Liver (tissue), 3 donors: ENCODE measurements around the gene GPC3.

ENCODE experiments used
- ATF3 ChIP-seq: IDR thresholded peaks from 2 replicates; pipeline ENCODE4 v1.6.1; 2016; ENCODE audit warnings: antibody characterized with exemption
- CTCF ChIP-seq: fragments of 150-350 bp; IDR thresholded peaks from 2 replicates; pipeline ENCODE4 v1.5.1; 2017; ENCODE audit warnings: improper control_type of control experiment, low read depth, low read length; ENCODE audit not compliant: missing input control
- EGR1 ChIP-seq, 2 donors: IDR thresholded peaks; 2 replicates each; pipeline ENCODE4 v1.6.1; 2016 to 2018; ENCODE audit warnings: antibody characterized with exemption in 2 of 2, low read depth in 2 of 2
- HNF4A ChIP-seq, 2 donors: conservative IDR thresholded peaks; 2 replicates each; pipeline ENCODE4 v1.6.1; 2016; ENCODE audit warnings: antibody characterized with exemption in 2 of 2, mild to moderate bottlenecking in 2 of 2
- RAD21 ChIP-seq, 2 donors: IDR thresholded peaks; 2 replicates each; pipeline ENCODE4 v1.6.1; 2016; ENCODE audit warnings: antibody characterized with exemption in 2 of 2, mild to moderate bottlenecking in 2 of 2
- REST ChIP-seq: IDR thresholded peaks from 2 replicates; pipeline ENCODE4 v1.6.1; 2016; ENCODE audit warnings: antibody characterized with exemption, mild to moderate bottlenecking
- YY1 ChIP-seq: IDR thresholded peaks from 2 replicates; pipeline ENCODE4 v1.6.1; 2016; ENCODE audit warnings: antibody characterized with exemption, mild to moderate bottlenecking
- ZBTB33 ChIP-seq: IDR thresholded peaks from 2 replicates; pipeline ENCODE4 v1.6.1; 2016; ENCODE audit warnings: antibody characterized with exemption
- donor health status: healthy.
- donor health status: healthy.

GRCh38 chrX:133674726-133675470 lies 310.5 kb downstream of the GPC3 start:
- TF ChIP-seq HNF4A (conservative IDR thresholded peaks at IDR 0.05) (no peak), ZBTB33 (no peak), CTCF (no peak), RAD21 (IDR thresholded peaks at IDR 0.05) (no peak), REST (no peak), EGR1 (IDR thresholded peaks at IDR 0.05; ENCODE audit: low read depth in 2 of 2) (no peak), ATF3 (no peak), YY1 (no peak)
